CD14-positive monocyte (primary cell): Measurements from ENCODE around the gene NAXD. TPM values are rescaled to one million over a fixed set of nuclear protein-coding genes. Genes with fewer than 3 reads are reported as not detected.

Experiments
- DNase-seq, 3 donors: peaks; one replicate each; pipeline ENCODE4 v3.0.0-alpha.2; 2011 to 2022
- H2AFZ ChIP-seq: 2 replicates; pipeline ENCODE4 v1.6.0; 2012; ENCODE audit warnings: mild to moderate bottlenecking, low read depth, low read length, inconsistent platforms; ENCODE audit not compliant: insufficient read depth, poor library complexity, severe bottlenecking
- H3K27ac ChIP-seq, 2 donors: 1 replicate in 1 of 2; 2 replicates in 1 of 2; pipeline ENCODE4 v1.5.1; 2012 to 2013; ENCODE audit warnings: low read length in 2 of 2, control low read depth in 1 of 2, inconsistent platforms in 1 of 2, low read depth in 1 of 2, mild to moderate bottlenecking in 1 of 2
- H3K27me3 ChIP-seq, 2 donors: one replicate each; pipeline versions ENCODE4 v1.6.0 to v1.6.1; 2011 to 2013; ENCODE audit warnings: low read length in 2 of 2; ENCODE audit not compliant: control insufficient read depth in 2 of 2, insufficient read depth in 2 of 2
- H3K36me3 ChIP-seq, 2 donors: replicated peaks in 1 of 2; 1 replicate in 1 of 2; 2 replicates in 1 of 2; pipeline versions ENCODE4 v1.5.1 to v1.6.1; 2012 to 2013; ENCODE audit warnings: low read length in 2 of 2, control low read depth in 1 of 2, inconsistent platforms in 1 of 2, mild to moderate bottlenecking in 1 of 2; ENCODE audit not compliant: insufficient read depth in 2 of 2, control insufficient read depth in 1 of 2
- H3K4me1 ChIP-seq, 2 donors: 1 replicate in 1 of 2; 2 replicates in 1 of 2; pipeline versions ENCODE4 v1.5.1 to v1.6.1; 2012 to 2013; ENCODE audit warnings: low read length in 2 of 2, control low read depth in 1 of 2, inconsistent platforms in 1 of 2, mild to moderate bottlenecking in 1 of 2, moderate library complexity in 1 of 2; ENCODE audit not compliant: insufficient read depth in 2 of 2, control insufficient read depth in 1 of 2
- H3K4me2 ChIP-seq: replicated peaks from 2 replicates; pipeline ENCODE3; 2012; ENCODE audit warnings: low read length, moderate library complexity, mild to moderate bottlenecking; ENCODE audit not compliant: poor library complexity, severe bottlenecking; ENCODE audit errors: extremely low read depth
- H3K4me3 ChIP-seq, 3 experiments: fragments of 200-600 bp in 1 of 3; sonication (generic) in 1 of 3; replicated peaks in 1 of 3; 1 replicate in 2 of 3; 2 replicates in 1 of 3; pipeline ENCODE4 v1.5.1; 2011 to 2013; ENCODE audit warnings: low read length in 3 of 3, mild to moderate bottlenecking in 3 of 3, control low read depth in 2 of 3, low read depth in 2 of 3, inconsistent platforms in 1 of 3, moderate library complexity in 1 of 3
- H3K79me2 ChIP-seq: 2 replicates; pipeline ENCODE4 v1.6.0; 2012; ENCODE audit warnings: mild to moderate bottlenecking, control low read depth, inconsistent platforms, low read length, moderate library complexity; ENCODE audit not compliant: insufficient read depth
- H3K9ac ChIP-seq: 2 replicates; pipeline ENCODE4 v1.6.0; 2017; ENCODE audit warnings: low read length, mild to moderate bottlenecking; ENCODE audit not compliant: insufficient read depth, poor library complexity, severe bottlenecking
- H3K9me3 ChIP-seq, 2 donors: replicated peaks in 1 of 2; 1 replicate in 1 of 2; 2 replicates in 1 of 2; pipeline versions ENCODE4 v1.5.1 to v1.6.1; 2012 to 2013; ENCODE audit warnings: low read length in 2 of 2, control low read depth in 1 of 2; ENCODE audit not compliant: control insufficient read depth in 1 of 2, insufficient read depth in 1 of 2
- H4K20me1 ChIP-seq: 2 replicates; pipeline ENCODE4 v1.6.0; 2012; ENCODE audit warnings: mild to moderate bottlenecking, low read length, control low read depth, moderate library complexity; ENCODE audit not compliant: insufficient read depth
- H3K27ac Mint-ChIP-seq, 7 donors: one replicate each; pipeline ENCODE4 v1.8.0; 2020; ENCODE audit warnings: mild to moderate bottlenecking in 7 of 7, mixed read lengths in 7 of 7, moderate library complexity in 6 of 7, inconsistent platforms in 2 of 7
- H3K27me3 Mint-ChIP-seq, 3 donors: one replicate each; pipeline ENCODE4 v1.8.0; 2021 to 2022; ENCODE audit warnings: low read depth in 3 of 3, mild to moderate bottlenecking in 3 of 3, mixed read lengths in 3 of 3, moderate library complexity in 3 of 3, inconsistent platforms in 1 of 3
- H3K36me3 Mint-ChIP-seq, 2 donors: one replicate each; pipeline ENCODE4 v1.8.0; 2020; ENCODE audit warnings: mixed read lengths in 2 of 2, inconsistent platforms in 1 of 2, mild to moderate bottlenecking in 1 of 2
- H3K4me1 Mint-ChIP-seq: one replicate; pipeline ENCODE4 v1.8.0; 2020; ENCODE audit warnings: mild to moderate bottlenecking, mixed read lengths
- H3K4me3 Mint-ChIP-seq, 2 donors: one replicate each; pipeline ENCODE4 v1.8.0; 2020; ENCODE audit warnings: mild to moderate bottlenecking in 2 of 2, mixed read lengths in 2 of 2, moderate library complexity in 1 of 2
- H3K9me3 Mint-ChIP-seq, 7 donors: one replicate each; pipeline ENCODE4 v1.8.0; 2020 to 2022; ENCODE audit warnings: mixed read lengths in 7 of 7, mild to moderate bottlenecking in 6 of 7, moderate library complexity in 6 of 7, inconsistent platforms in 2 of 7
- CTCF ChIP-seq: fragments of 200-600 bp; IDR thresholded peaks from one replicate; pipeline ENCODE4 v1.8.0; 2022; ENCODE audit warnings: antibody characterized with exemption, mild to moderate bottlenecking
- WGBS: methylation state at CpG from one replicate; pipeline ENCODE4 v1.1.5; 2013; ENCODE audit warnings: missing lambda C conversion rate; ENCODE audit not compliant: insufficient coverage; 5-methylcytosine and 5-hydroxymethylcytosine counted together
- intact Hi-C, 2 donors: fragments of 100-400 bp; cut with micrococcal nuclease; formaldehyde crosslinking; loops; one replicate each; pipeline versions ENCODE4 v1.15.0 to v1.15.1; 2023
- polyA plus RNA-seq, 3 donors: library from polyadenylated mRNA; depleted of rRNA in 1 of 3; unstranded in 2 of 3; stranded (reverse) in 1 of 3; fragments of 300-500 nt in 2 of 3; fragments of >200 nt in 1 of 3; fragmentation: Illumina TruSeq in 2 of 3; gene quantifications; 1 replicate in 2 of 3; 2 replicates in 1 of 3; pipeline ENCODE4 v1.2.3, GENCODE V29; 2012 to 2021

The NAXD gene
- polyA plus RNA-seq, 3 donors = 7.4 to 22.8 (median 8.5) TPM

GRCh38 chr13:110607675-110608224, 7.6 kb upstream of the NAXD start:
- H3K4me2 ChIP-seq = no peak overlapping the region
- no peaks in the 10 kb centered on the region for H4K20me1 ChIP-seq
- intact Hi-C loops = no loop called here
- no peaks in the 10 kb centered on the region for H3K4me1 ChIP-seq
- Mint-ChIP-seq H3K4me1 (no peaks in the 10 kb centered on the region), H3K27ac (no peak overlapping the region), H3K27me3 (peaks cover 3 to 25% (median 9%) of the 10 kb centered on the region in 3 donors), H3K4me3 (no peak overlapping the region), H3K36me3 (no peaks in the 10 kb centered on the region), H3K9me3 (peaks cover 0 to 4% (median 0%) of the 10 kb centered on the region in 7 donors)
- H3K27ac ChIP-seq = no peak overlapping the region
- no peaks in the 10 kb centered on the region for H3K9me3 ChIP-seq
- TF ChIP-seq CTCF = no peak
- no peak for DNase-seq
- no peak overlapping the region for H3K9ac ChIP-seq
- H3K4me3 ChIP-seq = no peak overlapping the region
- whole genome bisulfite sequencing = no CpG with 5 or more reads among the region's 3 CpGs
- no peak overlapping the region for H2AFZ ChIP-seq
- H3K36me3 ChIP-seq = no peaks in the 10 kb centered on the region
- H3K79me2 ChIP-seq = no peaks in the 10 kb centered on the region
- H3K27me3 ChIP-seq = no peaks in the 10 kb centered on the region

- H3K4me1 Mint-ChIP-seq = peaks cover 4% of the 10 kb centered on the region
- 96% methylated on average over 10 of the region's 12 CpGs for WGBS
- no peak for TF ChIP-seq CTCF
- no peak overlapping the region for H3K4me3 Mint-ChIP-seq
- H3K27me3 ChIP-seq = no peaks in the 10 kb centered on the region
- intact Hi-C loops = no loop called here
- DNase-seq = no peak
- no peak overlapping the region for H3K9ac ChIP-seq
- H2AFZ ChIP-seq = no peak overlapping the region
- H3K27ac ChIP-seq = no peak overlapping the region
- H3K27me3 Mint-ChIP-seq = peaks cover 3 to 26% (median 4%) of the 10 kb centered on the region in 3 donors
- no peak overlapping the region for H3K4me2 ChIP-seq
- H3K9me3 Mint-ChIP-seq = peaks cover 7 to 20% (median 13%) of the 10 kb centered on the region in 7 donors
- no peaks in the 10 kb centered on the region for H4K20me1 ChIP-seq
- peaks cover 3% of the 10 kb centered on the region for H3K79me2 ChIP-seq
- peaks cover 7 to 8% of the 10 kb centered on the region in 2 donors for H3K4me1 ChIP-seq
- H3K36me3 ChIP-seq = no peaks in the 10 kb centered on the region
- H3K9me3 ChIP-seq = peaks cover 0 to 8% of the 10 kb centered on the region in 2 donors
- H3K4me3 ChIP-seq = no peak overlapping the region
- peaks cover 0 to 2% of the 10 kb centered on the region in 2 donors for H3K36me3 Mint-ChIP-seq
- H3K27ac Mint-ChIP-seq = no peak overlapping the region
These were observed 4.3 kb upstream of the NAXD start for GRCh38 chr13:110610955-110611595.
